ENCODE data around the gene C1RL.

C1RL gene

GRCh38 chr12:7136676-7137075 lies 27.7 kb upstream of the C1RL start:
- no peak for DNase-seq

- DNase-seq, result no peak
These were observed 27.1 kb upstream of the C1RL start for GRCh38 chr12:7136071-7136470.

- no peak for DNase-seq
These were observed 25.6 kb upstream of the C1RL start for GRCh38 chr12:7134396-7135166.

GRCh38 chr12:7131502-7131866 lies 22.5 kb upstream of the C1RL start:
- DNase-seq, result peak; percentile 25

GRCh38 chr12:7130701-7131501 lies 21.9 kb upstream of the C1RL start:
- peak; percentile 51 for DNase-seq

- peak; percentile 84 for DNase-seq
These were observed 21.1 kb upstream of the C1RL start, which contains the start of gene CLSTN3 for GRCh38 chr12:7129872-7130691. CLSTN3 (plus strand) TSS chr12:7130371; CDS start chr12:7130649, 278 bp downstream.

- no peak for DNase-seq
These were observed 20.4 kb upstream of the C1RL start for GRCh38 chr12:7129287-7129871.

GRCh38 chr12:7128681-7129286 lies 19.8 kb upstream of the C1RL start, which contains the start of gene RBP5:
RBP5 (minus strand) TSS chr12:7128889; CDS start chr12:7128775, 114 bp downstream.
- no peak for DNase-seq

- DNase-seq, result no peak
These were observed 19.1 kb upstream of the C1RL start for GRCh38 chr12:7127916-7128626.

GRCh38 chr12:7125632-7126227 lies 16.7 kb upstream of the C1RL start:
- no peak for DNase-seq

GRCh38 chr12:7123806-7124522 lies 14.9 kb upstream of the C1RL start:
- DNase-seq, result no peak

- DNase-seq, result no peak
These were observed 14.1 kb upstream of the C1RL start for GRCh38 chr12:7122811-7123769.

- no peak for DNase-seq
These were observed 12.3 kb upstream of the C1RL start for GRCh38 chr12:7121324-7121723.

GRCh38 chr12:7120166-7120565 lies 11.2 kb upstream of the C1RL start:
- DNase-seq, result no peak

- DNase-seq, result no peak
These were observed 9.9 kb upstream of the C1RL start for GRCh38 chr12:7118881-7119280.

- DNase-seq, result no peak
These were observed 8.7 kb upstream of the C1RL start for GRCh38 chr12:7117670-7118069.

- no peak for DNase-seq
These were observed 7.9 kb upstream of the C1RL start for GRCh38 chr12:7116916-7117315.

GRCh38 chr12:7116196-7116595 lies 7.2 kb upstream of the C1RL start:
- no peak for DNase-seq

GRCh38 chr12:7114851-7115250 lies 5.8 kb upstream of the C1RL start:
- DNase-seq, result no peak

Data from CD4-positive, alpha-beta T cell treated with Interleukin-15 for 1 hour (primary cell).